Measurements from ENCODE around the gene BIRC7. TPM values are rescaled to one million over a fixed set of nuclear protein-coding genes. Genes with fewer than 3 reads are reported as not detected.

BIRC7 gene
- total and polyA plus RNA-seq, 8 donors, result 0.09 TPM; not detected in 7

DNA sequence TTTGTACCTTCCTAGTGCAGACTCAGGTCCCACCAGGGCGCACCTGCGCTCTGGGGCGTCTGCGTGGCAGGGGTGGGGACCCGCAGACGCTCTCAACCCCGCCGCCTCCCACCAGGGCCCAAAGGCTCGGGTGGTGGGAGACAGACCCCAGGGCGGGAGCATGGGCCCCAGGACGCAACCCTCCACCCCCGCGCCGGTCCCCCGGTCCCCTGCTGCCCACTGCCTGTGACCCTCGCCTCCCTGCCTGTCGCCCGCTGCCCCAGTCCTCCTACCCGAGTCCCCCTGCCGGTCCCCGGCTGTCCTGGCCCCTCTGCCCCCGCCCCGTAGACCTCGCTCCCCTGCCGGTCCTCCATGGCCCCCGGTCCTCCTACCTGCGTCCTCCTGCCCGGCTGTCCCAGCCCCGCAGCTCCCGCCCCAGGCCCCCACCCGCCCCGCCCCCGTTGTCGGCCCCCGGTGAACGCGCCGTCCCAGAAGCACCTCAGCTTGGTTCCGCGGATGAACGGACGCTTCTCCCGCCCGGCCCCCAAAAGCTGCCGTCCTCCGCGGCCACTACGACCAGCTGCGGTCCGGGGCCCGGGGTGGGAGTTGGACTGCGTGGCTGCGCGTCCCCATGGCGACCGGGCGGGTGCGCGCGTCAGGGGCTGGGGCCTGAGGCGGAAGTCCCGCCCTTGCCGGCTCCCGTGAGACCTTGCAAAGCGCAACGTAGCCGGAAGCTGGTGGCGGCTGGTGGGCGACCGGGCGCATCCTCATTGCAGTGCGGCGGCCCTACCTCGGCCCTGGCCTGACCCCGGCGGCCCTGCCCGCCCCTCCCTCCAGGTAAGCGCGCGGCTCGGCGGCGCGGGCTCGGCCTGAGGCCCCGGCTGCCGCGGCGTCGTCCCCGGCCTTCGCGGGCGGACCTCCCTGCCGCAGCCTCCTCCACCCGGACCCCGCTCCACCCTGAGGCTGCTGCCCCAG, 36.7 kb downstream of the BIRC7 start, which contains the start of gene ARFGAP1:
TSS of gene ARFGAP1 (plus strand) at position 709 of the 954 bp plus-strand sequence. CDS start 2,768 bp downstream, outside the sequence.
- peak within 1 kb of the TSS; percentile 9 to 58 (median 42) for H3K27ac ChIP-seq
- intact Hi-C loops (cut with DNase I), result no loop called here
- FAIRE-seq, result no peak
- TF ChIP-seq, protein P1, sequence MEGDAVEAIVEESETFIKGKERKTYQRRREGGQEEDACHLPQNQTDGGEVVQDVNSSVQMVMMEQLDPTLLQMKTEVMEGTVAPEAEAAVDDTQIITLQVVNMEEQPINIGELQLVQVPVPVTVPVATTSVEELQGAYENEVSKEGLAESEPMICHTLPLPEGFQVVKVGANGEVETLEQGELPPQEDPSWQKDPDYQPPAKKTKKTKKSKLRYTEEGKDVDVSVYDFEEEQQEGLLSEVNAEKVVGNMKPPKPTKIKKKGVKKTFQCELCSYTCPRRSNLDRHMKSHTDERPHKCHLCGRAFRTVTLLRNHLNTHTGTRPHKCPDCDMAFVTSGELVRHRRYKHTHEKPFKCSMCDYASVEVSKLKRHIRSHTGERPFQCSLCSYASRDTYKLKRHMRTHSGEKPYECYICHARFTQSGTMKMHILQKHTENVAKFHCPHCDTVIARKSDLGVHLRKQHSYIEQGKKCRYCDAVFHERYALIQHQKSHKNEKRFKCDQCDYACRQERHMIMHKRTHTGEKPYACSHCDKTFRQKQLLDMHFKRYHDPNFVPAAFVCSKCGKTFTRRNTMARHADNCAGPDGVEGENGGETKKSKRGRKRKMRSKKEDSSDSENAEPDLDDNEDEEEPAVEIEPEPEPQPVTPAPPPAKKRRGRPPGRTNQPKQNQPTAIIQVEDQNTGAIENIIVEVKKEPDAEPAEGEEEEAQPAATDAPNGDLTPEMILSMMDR (IDR thresholded peaks at IDR 0.05), result no peak
- H3K9me3 ChIP-seq, result no peaks in the 10 kb centered on the region
- H3K4me3 ChIP-seq, result peak within 1 kb of the TSS; percentile 88 to 97 (median 96)
- WGBS, 2 donors, result 0 to 2% methylated on average over 52 to 97 of the region's 97 CpGs
- H3K36me3 ChIP-seq, result peaks cover 0 to 7% (median 0%) of the 10 kb centered on the region in 3 donors
- ATAC-seq, result peak; percentile 96 to 97 (median 97)
- H3K27me3 ChIP-seq, result no peaks in the 10 kb centered on the region
- H3K4me1 ChIP-seq, result peaks cover 0 to 18% (median 7%) of the 10 kb centered on the region in 3 donors
- DNase-seq, result peak; percentile 85 to 96 (median 88)

DNA sequence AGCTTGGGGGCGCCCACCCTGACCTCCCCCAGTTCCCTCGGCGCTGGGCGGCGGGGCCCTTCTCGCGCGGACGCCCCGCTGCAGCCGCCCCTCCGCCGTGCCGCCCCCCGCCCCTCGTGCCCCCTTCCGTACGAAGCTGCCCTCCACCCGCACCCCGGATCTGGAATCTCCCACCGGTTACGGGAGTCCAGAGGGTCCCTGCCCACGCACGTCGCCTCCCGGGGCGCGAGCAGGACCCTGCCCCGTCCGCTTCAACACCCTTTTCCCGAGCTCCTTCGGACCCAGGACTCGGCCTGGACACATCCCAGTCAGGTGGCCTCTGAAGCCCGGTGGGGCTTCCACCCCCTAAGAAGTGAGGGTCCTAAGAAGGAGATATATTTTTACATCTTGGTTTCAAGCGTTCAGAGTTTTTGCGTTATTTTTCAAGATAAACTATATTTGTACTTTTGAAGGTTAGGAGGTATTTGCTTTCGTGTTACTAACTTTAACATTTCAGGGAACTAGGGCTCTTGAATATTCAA, 37.4 kb downstream of the BIRC7 start:
- intact Hi-C loops (cut with DNase I), result no loop called here
- Histone ChIP-seq H3K9me3 (no peaks in the 10 kb centered on the region), H3K4me3 (peak overlapping the region; percentile 88 to 97 (median 96)), H3K27me3 (no peaks in the 10 kb centered on the region), H3K27ac (peak overlapping the region; percentile 9 to 58 (median 42)), H3K4me1 (peaks cover 0 to 18% (median 7%) of the 10 kb centered on the region in 3 donors), H3K36me3 (peaks cover 0 to 7% (median 3%) of the 10 kb centered on the region in 3 donors)
- ATAC-seq (no peak), DNase-seq (no peak), FAIRE-seq (no peak)
- WGBS, 2 donors, result 1 to 2% methylated on average over 21 to 37 of the region's 37 CpGs
- TF ChIP-seq, protein P1 (IDR thresholded peaks at IDR 0.05), result no peak

- Histone ChIP-seq H3K4me3 (peak overlapping the region; percentile 88 to 97 (median 96)), H3K9me3 (no peaks in the 10 kb centered on the region), H3K27ac (no peak overlapping the region), H3K27me3 (no peaks in the 10 kb centered on the region), H3K36me3 (peaks cover 0 to 12% (median 8%) of the 10 kb centered on the region in 3 donors), H3K4me1 (peaks cover 0 to 18% (median 7%) of the 10 kb centered on the region in 3 donors)
- no peak for ATAC-seq
- no peak for FAIRE-seq
- 13% methylated on average over 20 of the region's 20 CpGs for WGBS, 2 donors
- intact Hi-C loops (cut with DNase I), result no loop called here
- no peak for DNase-seq
- TF ChIP-seq, protein P1 (IDR thresholded peaks at IDR 0.05), result no peak
These were observed 38.1 kb downstream of the BIRC7 start for GRCh38 chr20:63273635-63274380.

GRCh38 chr20:63274381-63275228, 38.9 kb downstream of the BIRC7 start:
- 49 to 55% methylated on average over 17 of the region's 17 CpGs for WGBS, 2 donors
- no peaks in the 10 kb centered on the region for H3K9me3 ChIP-seq
- H3K27me3 ChIP-seq, result no peaks in the 10 kb centered on the region
- DNase-seq, result peak in 2 of 6 donors; percentile 44 to 52
- H3K36me3 ChIP-seq, result peaks cover 0 to 19% (median 11%) of the 10 kb centered on the region in 3 donors
- peaks cover 0 to 18% (median 7%) of the 10 kb centered on the region in 3 donors for H3K4me1 ChIP-seq
- TF ChIP-seq, protein P1 (IDR thresholded peaks at IDR 0.05), result no peak
- ATAC-seq, result peak; percentile 45 to 73 (median 58)
- intact Hi-C loops (cut with DNase I), result no loop called here
- FAIRE-seq, result no peak
- H3K4me3 ChIP-seq, result peak overlapping the region in 2 of 4 donors; percentile 96 to 97
- no peak overlapping the region for H3K27ac ChIP-seq

All from pancreas (tissue), 10 donors.